GM12872 (cell line): ENCODE data around the gene PDE6B.

Source experiments
- CTCF ChIP-seq: IDR thresholded peaks from 3 replicates; pipeline ENCODE4 v1.5.1; 2011; ENCODE audit warnings: low read depth, mild to moderate bottlenecking, low read length, moderate library complexity; ENCODE audit not compliant: insufficient read depth

PDE6B gene

DNA sequence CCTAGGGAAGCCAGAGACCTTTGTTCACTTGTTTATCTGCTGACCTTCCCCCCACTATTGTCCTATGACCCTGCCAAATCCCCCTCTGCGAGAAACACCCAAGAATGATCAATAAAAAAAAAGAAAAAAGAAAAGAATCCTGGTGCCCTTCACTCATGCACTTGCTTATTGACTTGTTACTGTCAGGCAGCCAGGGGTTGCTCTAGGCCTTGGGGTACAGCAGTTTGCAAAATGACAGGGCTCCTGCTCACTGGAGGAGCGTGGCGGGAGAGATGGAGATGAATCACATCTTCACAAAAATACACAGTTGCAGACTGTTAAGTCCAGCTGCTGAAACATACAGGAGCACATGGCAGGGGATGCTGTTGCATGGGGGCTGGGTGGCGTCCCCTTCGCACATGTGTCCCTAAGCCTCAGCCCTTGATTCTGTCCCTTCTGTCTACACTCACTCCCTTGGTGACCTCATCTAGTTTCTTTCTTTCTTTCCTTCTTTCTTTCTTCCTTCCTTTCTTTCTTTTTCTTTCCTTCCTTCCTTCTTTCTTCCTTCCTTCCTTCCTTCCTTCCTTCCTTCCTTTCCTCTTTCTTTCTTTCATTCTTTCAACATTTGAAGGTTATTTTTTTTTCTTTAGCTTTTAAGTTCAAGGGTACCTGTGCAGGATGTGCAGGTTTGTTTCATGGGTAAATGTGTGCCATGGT, 32.4 kb upstream of the PDE6B start:
- TF ChIP-seq CTCF = no peak

- no peak for TF ChIP-seq CTCF
Observed at GRCh38 chr4:598925-599324, 26.4 kb upstream of the PDE6B start.

DNA sequence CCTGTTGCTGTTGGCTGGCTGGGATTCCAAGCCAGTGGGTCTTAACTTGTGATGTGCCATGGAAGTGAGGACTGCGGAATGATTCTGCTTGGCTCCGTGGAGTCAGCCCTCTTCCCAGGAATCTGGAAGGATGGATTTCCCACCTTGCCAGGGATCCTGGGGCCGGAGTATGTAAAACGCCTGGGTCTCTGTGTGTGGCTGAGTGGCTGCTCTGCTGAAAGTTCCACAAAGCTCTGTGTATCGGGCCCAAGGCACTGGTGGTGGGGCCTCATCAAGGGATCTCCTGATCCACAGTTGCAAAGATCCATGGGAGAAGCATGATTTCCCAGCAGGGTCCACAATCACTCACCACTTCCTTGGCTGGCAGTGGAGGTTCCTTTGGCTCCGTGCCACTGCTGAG, 25.2 kb upstream of the PDE6B start:
- TF ChIP-seq CTCF = no peak

- no peak for TF ChIP-seq CTCF
Observed at GRCh38 chr4:600850-601515, 24.4 kb upstream of the PDE6B start.

DNA sequence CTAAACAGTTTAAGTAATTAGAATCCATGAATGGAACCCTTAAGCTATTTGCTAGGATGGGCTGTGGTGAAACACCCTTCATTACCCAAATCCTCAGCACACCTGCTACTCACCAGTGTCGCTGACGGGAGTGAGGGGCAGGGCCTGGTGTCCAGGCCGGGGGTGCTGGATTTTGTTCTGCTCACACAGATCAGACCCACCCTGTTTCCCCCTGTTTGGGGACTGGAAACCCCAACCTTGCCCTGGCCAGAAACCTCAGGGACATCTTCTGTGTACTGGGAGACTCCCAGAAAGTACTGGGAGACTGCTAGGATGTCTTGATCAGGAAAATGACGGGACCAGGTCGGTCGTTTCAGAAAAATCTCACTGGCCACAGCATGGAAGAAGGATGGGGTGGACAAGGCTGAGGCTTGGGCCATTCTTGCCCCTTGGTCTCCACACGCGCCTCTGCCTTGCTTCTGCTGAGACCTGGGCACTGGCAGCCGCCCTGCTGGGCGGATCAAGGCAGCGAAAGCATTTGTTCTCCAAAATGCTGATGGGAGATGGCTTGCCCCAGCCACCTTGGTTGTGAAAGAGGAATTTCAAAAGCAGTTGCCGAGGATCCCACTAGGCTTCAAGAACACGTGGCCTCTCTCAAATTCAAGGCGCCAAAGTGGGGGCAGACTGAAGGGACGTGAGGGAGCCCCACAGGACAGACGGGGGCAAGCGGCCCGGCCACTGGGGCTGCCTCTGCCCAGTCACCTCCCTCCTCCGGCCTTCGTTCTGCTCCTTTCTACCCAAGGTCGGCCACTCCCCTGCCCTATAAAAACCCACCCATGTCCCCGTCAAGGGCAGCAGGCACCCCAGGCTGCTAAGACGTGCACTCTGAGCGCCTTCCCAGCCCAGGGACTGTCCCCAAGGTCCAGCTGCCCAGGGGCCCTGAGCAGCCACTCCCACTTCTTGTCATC, 23.5 kb upstream of the PDE6B start:
- TF ChIP-seq CTCF = no peak

DNA sequence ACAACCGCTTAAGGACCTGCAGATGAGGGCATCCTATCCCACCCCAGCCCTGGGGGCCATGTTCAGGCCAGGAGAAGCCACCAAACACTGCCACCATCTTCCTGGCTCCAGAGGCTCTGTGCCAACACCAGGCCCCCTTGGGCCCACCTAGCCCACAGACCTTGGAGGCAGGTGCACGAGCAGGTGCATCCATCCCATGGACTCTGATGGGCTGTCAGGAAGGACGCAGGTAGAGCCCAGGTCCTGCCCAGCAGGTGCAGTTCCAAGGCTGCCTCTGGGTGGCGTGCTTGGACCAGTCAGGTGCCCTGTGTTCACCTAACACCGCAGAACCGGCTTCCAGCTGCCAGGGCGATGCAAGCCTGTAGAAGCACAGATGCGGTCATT, 22.8 kb upstream of the PDE6B start:
- TF ChIP-seq CTCF = peak; percentile 53

DNA sequence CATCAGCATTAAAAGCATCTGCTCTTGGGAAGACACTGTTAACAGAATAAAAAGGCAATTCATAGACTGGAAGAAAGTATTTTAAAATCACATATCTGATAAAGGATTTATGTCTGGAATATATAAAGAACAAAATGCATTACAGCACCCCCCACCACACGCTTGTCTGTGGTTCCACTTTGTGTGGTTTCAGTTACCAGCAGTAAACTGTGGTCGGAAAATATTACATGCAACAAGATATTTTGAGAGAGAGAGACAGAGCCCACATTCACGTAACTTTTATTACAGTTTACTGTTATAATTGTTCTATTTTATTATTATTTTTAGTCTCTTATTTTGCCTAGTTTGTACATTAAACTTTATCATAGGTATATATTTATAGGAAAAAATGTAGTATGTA, 21.2 kb upstream of the PDE6B start:
- no peak for TF ChIP-seq CTCF
